Stimulated activated CD8-positive, alpha-beta memory T cell treated with anti-CD3 and anti-CD28 coated beads, Interleukin-15, amount 100 ng/mL, for 48 hours (primary cell): ENCODE data around the gene TGFBR3.
A peak's percentile ranks its signal among the peaks of the same experiment; 100 is the strongest.

Experiments used
- DNase-seq, 2 donors: peaks; one replicate each; pipeline ENCODE4 v3.0.0-alpha.2; 2020; ENCODE audit warnings: low read depth in 2 of 2

The TGFBR3 gene

GRCh38 chr1:91885716-91886506 is at the start of gene TGFBR3:
TSS of gene TGFBR3 (minus strand) at chr1:91886151. CDS start at chr1:91861531, 24,620 bp downstream.
- DNase-seq: peak; percentile 70 to 78

GRCh38 chr1:91929250-91929649 is 43.3 kb upstream of the TGFBR3 start:
- no peak for DNase-seq

- no peak for DNase-seq
Measured at GRCh38 chr1:91928026-91928425, 42.1 kb upstream of the TGFBR3 start.

- DNase-seq: no peak
Measured at GRCh38 chr1:91925644-91926435, 39.9 kb upstream of the TGFBR3 start.

DNA sequence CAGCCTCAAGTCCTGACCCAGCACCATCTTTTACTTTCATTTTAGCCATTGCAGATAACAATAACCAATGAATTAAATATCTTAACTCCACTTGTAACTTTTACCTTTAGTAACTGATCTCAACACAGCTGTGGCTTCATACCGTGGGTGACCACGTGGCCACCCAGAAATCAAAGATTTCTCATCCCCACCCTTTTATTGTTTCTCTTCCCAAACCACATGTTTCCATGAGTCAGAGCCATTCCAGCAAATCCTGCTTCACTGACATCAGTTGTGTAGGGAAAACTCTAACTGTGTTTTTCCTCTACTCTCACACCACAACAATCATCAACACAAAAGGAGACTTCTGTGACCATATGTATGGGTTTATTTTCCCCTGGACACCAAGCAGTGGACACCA is 38.2 kb upstream of the TGFBR3 start:
- no peak for DNase-seq

DNA sequence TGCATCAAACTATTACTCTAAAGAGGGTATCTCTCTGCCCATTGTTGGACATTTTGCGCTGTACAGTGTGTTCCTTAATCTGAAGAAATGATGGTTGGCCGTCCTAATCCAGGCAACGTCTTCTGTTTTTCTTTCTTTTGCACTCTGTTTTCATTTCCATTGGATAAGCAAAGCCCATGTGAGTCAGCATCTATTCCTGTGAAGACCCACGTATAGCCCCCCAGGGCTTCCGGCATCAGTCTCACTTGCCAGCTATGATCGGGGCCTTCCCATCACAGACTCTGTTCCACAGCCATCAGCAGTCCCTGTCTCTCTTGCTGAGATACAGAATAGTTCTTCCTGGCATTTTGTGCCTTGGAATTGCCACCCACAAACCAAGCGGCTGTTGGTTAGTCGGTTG is 34.0 kb upstream of the TGFBR3 start:
- DNase-seq: no peak

DNA sequence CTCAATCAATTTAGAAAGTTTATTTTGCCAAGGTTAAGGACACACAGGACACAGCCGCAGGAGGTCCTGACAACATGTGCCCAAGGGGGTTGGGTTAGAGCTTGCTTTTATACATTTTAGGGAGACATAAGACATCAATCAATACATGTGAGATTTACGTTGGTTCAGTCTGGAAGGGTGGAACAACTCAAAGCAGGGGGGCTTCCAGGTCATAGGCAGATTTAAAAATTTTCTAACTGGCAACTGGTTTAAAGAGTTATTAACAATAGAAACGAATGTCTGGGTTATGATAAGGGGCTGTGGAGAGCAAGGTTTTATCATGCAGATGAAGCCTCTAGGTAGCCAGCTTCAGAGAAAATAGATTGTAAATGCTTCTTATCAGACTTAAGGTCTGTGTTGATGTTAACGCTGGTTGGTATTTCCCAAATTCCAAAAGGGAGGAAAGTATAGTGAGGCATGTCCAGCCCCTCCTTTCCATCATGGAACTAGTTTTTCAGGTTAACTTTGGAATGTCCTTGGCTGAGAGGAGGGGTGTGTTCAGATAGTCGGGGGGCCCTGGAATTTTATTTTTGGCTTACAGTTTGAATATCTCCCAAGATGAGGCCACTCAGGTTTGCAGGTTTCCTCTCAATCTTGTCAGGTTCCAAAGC is 31.0 kb upstream of the TGFBR3 start:
- no peak for DNase-seq

DNA sequence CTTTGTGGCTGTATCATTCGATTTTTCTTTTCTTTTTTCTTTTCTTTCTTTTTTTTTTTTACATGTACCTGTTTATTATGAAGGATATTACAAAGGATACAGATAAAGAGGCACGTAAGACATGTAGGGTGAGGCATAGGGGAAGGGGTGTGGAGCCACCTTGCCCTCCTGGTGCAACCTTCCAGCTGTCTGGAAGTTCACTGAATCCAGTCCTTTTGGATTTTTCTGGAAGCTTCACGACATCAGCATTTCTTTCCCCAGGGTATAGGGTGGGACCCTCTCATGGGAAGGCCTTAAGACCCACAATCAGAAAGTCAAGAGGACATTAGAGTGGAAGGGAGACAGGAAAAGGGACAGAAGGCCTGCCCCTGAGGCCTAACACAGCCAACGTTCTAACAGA is 30.1 kb upstream of the TGFBR3 start:
- DNase-seq: no peak

DNA sequence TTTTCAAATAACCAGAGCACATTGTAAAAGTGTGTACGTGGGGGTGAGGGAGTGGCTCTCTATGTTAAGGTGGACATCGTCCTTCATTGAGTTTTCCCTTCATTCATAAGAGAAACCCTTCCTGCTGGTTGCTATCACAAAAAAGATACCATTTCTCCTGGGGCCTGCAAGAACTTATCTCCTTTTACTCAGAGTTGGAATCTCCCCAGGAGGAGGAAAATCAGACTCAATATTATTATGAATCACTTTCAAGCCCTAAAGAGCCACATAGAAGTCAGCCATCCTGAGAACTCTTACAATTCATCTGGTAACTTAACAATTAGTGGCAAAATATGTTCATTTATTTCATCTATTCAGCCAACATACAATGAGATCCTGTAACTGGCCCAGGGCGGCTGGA is 27.1 kb upstream of the TGFBR3 start:
- DNase-seq: no peak

DNA sequence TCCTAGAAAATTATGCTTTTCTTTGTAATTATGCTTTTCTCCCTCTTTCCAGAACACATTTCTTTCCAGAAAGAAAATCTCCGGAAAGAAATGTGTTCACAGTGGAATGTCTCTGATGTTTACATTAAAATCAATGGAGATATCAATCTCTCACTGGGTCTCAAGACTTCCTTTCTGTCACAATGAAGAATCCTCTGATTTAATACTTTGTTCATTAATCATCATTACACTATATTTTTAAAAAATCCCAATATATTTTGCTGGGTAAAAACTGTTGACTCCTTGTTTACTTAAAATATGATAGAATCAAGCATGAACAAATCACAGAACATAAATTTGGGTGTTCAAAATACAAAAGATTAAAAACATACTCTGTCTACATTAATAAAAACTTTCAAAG is 26.3 kb upstream of the TGFBR3 start:
- no peak for DNase-seq

DNA sequence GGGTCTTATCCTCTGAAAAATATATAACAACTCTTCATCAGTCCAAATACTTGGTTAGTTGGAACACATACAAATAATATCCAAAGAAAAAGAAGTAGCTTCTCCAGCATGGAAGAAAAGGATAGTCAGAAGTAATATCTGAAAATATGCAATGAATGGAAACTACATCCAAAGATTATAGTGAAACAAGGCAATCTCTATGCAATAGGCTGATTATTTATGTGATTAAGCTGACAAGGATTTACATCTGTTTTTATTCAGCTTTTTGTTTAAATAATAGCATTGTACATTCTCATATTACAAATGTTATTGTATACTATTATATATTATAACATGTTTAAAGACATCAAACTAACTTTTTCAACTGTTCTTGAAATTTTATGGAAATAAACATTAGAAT is 15.3 kb upstream of the TGFBR3 start:
- no peak for DNase-seq

DNA sequence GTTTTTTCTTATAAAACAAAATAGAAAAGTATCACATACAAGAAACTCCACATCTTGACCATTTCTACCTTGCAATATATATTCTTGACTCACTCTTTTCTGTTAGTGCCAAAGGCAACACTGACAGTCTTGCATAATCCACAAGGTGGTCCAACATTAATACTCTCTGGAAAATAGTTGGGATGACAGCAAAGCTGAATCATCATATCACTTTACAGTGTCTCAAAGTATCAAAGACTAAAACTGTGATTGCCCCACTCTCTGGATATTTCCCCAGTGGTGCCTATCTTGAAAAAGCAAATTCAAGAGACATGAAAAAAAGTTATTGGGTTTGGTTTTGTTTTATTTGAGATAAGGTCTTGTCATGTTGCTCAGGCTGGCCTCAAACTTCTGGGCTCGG is 14.6 kb upstream of the TGFBR3 start:
- no peak for DNase-seq

DNA sequence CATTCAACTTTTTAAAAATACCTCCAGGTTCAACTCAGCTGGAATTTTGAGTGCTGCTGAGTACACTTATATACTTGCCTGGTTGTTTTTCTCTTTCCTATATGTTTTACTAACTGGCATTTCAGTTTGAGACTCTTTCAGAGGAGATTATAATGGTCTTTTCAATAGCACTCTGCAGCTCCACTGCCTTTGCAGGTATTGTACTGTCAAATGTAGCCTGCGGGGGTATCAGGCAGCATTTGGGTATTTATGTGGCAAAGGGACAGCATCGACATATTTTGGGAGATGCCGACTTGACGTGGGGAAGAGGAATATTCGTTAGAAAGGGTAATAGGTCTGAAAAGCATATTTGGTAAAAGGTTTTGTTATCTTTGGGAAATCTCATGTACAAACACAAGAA is 11.1 kb upstream of the TGFBR3 start:
- no peak for DNase-seq

GRCh38 chr1:91895832-91896556 is 10.0 kb upstream of the TGFBR3 start:
- no peak for DNase-seq

- no peak for DNase-seq
Measured at GRCh38 chr1:91894036-91894761, 8.2 kb upstream of the TGFBR3 start.

DNA sequence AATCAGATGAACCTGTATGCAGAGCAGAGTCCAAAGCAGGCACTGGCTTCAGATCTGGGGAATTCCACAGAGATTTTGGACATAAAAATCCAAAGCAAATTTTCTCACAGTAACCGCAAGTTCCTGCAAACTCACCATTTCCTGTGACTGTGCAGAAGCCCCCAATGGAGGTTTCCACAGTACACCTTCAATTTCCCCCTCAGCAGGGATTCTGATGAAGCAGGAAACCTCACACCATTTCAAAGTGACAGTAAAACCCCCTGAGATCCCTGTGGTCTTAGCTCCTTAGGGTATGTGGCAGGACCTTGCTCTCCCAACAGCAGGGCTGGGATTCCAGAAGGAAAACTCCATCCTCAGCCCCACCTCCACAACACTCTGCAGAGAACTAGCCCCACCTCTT is 6.0 kb upstream of the TGFBR3 start:
- peak in 1 of 2 donors; percentile 21 for DNase-seq

DNA sequence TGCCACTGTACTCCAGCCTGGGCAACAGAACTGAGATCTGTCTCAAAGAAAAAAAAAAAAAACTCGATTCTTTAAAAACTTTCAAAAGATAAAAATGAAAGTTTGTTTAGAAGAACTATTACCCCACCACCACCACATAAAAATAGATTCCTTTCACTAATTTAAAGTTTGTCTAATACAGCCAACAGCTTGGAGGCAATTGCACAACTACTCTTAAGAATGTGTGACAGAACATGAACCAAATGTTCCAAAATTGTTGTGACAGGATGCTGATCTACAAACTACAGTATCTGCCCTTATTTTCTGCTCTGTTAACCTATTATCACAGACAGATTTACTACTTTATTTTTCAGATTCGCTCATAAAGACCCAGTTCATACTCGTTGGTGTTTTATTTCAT is 5.5 kb upstream of the TGFBR3 start:
- no peak for DNase-seq

DNA sequence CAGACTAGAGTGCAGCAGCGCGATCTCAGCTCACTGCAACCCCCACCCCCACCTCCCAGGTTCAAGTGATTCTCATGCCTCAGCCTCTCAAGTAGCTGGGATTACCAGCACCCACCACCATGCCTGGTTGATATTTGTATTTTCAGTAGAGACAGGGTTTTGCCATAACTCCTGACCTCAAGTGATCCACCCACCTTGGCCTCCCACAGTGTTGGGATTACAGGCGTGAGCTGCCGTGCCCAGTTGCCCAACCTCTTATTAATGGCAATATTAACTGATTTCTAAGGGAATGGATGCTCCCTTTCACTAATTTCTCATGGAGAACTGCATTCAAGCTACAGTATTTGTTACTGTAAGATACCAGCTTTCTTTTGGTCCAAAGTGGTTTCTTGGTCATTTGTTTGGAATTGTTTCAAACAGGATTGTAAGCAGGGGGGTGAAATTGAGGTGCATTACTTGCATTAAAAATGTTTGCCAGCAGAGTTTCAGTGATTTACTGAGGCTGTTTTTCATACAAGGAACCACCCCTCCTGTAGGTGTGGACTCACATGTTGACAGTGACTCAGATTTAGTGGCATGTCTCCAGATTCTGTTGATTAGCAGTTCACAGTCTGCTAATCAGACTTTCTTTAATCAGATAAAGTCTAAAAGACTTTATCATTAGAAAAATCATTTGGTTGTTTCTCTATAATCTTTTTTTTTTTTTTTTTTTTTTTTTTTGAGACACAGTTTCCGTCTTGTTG is 3.9 kb upstream of the TGFBR3 start:
- DNase-seq: no peak

- no peak for DNase-seq
Measured at GRCh38 chr1:91885213-91885715, 687 bp downstream of the TGFBR3 start.

- peak in 1 of 2 donors; percentile 24 for DNase-seq
Measured at GRCh38 chr1:91884459-91885212, 1.3 kb downstream of the TGFBR3 start.
